ENCODE measurements around the gene SCYGR5.
"Not testable (repeated sequence)": the region's sequence is repeated elsewhere in the genome, so short reads cannot be mapped to it uniquely, and the experiment has no call there.

SCYGR5 gene, protein sequence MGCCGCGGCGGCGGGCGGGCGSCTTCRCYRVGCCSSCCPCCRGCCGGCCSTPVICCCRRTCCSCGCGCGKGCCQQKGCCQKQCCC
- long read RNA-seq, donor 1: 0 reads
- long read RNA-seq, donor 2: 0 reads
- long read RNA-seq, donor 3: 0 reads
- long read RNA-seq, donor 4: 0 reads
- long read RNA-seq, donor 5: 0 reads
- long read RNA-seq, donor 6: 0 reads
- long read RNA-seq, donor 7: 0 reads
- long read RNA-seq, donor 8: 0 reads

- not testable (repeated sequence) for DNase-seq
These were observed at the start of gene SCYGR5 for GRCh38 chr2:227666631-227667170. SCYGR5 (plus strand) TSS chr2:227666804; CDS start chr2:227666804, 0 bp downstream.

- no peak for DNase-seq
These were observed 49.0 kb upstream of the SCYGR5 start, which contains the start of gene SCYGR4 for GRCh38 chr2:227617316-227618230. SCYGR4 (plus strand) TSS chr2:227617498; CDS start chr2:227617498, 0 bp downstream.

GRCh38 chr2:227623226-227623625 lies 43.4 kb upstream of the SCYGR5 start:
- DNase-seq: no peak

DNA sequence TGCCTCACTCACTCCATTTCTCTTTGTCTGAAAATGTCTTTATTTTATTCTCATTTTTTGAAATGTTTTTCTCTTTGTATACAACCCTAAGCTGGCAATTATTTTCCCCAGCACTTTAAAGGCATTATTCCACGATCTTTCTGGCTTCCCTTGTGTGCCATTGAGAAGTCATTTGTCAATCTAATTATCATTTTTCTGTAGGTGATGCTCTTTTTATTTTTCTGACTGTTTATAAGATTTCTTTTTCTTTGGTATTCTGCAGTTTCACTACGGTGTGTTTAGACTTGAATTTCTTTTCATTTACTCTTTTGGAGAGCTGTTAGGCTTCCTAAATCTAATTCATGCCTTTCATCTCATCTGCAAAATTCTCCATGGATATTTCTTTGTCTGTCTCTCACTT lies 41.2 kb upstream of the SCYGR5 start:
- no peak for DNase-seq

- no peak for DNase-seq
These were observed 39.9 kb upstream of the SCYGR5 start for GRCh38 chr2:227626580-227627151.

GRCh38 chr2:227627769-227628168 lies 38.8 kb upstream of the SCYGR5 start:
- no peak for DNase-seq

- no peak for DNase-seq
These were observed 37.2 kb upstream of the SCYGR5 start for GRCh38 chr2:227629435-227629834.

DNA sequence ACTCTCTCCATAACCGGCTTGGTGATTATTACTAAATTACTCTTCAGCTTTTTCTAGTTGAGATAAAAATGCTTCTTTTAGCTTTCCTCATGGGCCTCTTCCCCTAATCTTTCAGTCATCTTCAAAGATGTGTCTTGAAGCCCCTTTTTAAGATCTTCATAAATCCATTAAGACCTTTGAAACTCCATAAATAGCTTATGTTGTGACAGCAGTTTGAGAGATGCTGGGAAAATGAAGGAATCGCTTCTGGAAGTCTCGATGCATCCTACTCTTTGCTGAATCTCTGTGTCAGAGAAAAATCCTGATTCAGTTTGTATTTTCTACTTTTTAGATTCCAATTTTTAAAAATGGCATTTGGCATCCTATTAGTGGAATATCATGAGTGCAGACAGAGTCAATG lies 36.3 kb upstream of the SCYGR5 start:
- DNase-seq: no peak

GRCh38 chr2:227632827-227633226 lies 33.8 kb upstream of the SCYGR5 start:
- DNase-seq: no peak

- DNase-seq: no peak
These were observed 32.4 kb upstream of the SCYGR5 start for GRCh38 chr2:227634201-227634600.

GRCh38 chr2:227642656-227643055 lies 23.9 kb upstream of the SCYGR5 start:
- DNase-seq: no peak

- no peak for DNase-seq
These were observed 22.5 kb upstream of the SCYGR5 start for GRCh38 chr2:227643990-227644551.

DNA sequence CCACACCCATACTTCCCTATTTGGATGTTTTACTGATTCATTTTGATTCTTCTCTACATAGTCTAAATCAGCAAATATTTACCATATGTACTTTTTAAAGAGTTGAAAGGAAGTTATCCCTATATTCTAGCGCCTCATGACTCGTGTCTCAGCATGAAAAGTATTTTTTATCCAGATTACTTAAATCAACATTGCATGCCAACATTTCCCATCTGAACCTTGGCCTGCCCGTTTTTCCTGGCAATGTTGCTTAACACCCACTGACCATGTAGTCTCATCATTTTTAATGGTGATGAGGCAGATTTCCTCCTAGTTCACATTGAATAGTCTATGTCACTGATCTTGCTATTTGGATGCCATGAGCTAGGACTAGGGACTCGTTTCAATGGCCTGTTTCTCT lies 13.2 kb upstream of the SCYGR5 start:
- no peak for DNase-seq

DNA sequence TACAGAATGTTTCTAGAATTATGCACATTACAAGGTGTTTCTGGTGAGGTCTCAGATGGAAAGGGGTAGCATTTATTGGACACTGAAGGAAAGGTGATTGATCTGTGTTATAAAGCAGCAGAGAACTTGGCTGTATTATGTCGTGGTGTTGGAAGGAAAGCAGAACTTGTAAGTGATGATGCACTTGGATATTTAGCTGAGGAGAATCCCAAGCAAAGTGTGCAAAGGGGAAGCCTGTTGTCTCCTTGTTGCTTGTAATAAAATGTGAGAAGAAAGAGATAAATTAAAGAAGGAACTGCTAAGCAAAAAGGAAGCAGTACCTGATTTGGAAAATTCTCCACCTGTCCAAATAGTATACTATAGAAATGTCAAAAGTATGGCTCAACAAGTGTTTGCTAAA lies 12.2 kb upstream of the SCYGR5 start:
- no peak for DNase-seq

- DNase-seq: no peak
These were observed 11.2 kb upstream of the SCYGR5 start for GRCh38 chr2:227655454-227655853.

- DNase-seq: no peak
These were observed 9.3 kb upstream of the SCYGR5 start for GRCh38 chr2:227657199-227657845.

DNA sequence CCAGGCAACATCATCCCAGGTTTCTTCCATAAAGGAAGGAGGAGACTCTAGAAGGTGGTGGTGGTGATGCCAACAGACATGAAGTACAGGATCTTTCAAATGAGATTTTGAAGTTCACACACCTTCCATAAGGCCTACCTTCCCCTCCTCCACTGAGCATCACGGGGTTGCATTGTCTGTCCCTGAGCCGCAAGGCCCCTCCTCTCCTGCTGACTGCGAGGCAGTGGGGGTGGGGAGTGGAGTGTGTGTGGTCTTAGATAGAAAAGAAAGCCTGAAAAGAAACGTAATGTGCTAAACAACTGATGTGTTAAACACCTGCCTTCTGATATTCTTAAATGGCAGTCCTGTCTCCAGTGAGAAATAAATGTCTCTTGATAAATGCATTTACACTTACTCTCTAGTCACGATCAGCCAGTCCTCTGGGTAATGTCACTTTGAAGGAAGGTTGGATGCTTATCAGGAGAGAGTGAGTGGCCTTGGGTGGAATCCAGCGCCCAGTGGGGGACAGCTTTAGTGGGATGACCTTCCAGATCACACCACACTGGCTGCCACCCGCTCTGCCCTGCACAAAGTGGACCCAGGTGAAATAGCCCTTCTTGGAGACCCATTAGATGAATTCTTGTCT lies 5.5 kb upstream of the SCYGR5 start:
- DNase-seq: no peak

- no peak for DNase-seq
These were observed 4.8 kb upstream of the SCYGR5 start for GRCh38 chr2:227661827-227662226.

- no peak for DNase-seq
These were observed 1.2 kb upstream of the SCYGR5 start for GRCh38 chr2:227665189-227665940.

- no peak for DNase-seq
These were observed 4.7 kb downstream of the SCYGR5 start for GRCh38 chr2:227671170-227671905.
